ENCODE measurements around the gene MAGI1.
"Not testable (repeated sequence)": the region's sequence is repeated elsewhere in the genome, so short reads cannot be mapped to it uniquely, and the experiment has no call there.

Gene MAGI1

GRCh38 chr3:65576966-65577365, 461.8 kb downstream of the MAGI1 start:
- DNase-seq, result no peak

GRCh38 chr3:65576228-65576627, 462.5 kb downstream of the MAGI1 start:
- no peak for DNase-seq

- DNase-seq, result no peak
Measured at GRCh38 chr3:65575376-65575840, 463.3 kb downstream of the MAGI1 start.

- no peak for DNase-seq
Measured at GRCh38 chr3:65573548-65574116, 465.1 kb downstream of the MAGI1 start.

GRCh38 chr3:65572175-65572777, 466.4 kb downstream of the MAGI1 start:
- no peak for DNase-seq

GRCh38 chr3:65569845-65570405, 468.8 kb downstream of the MAGI1 start:
- no peak for DNase-seq

- DNase-seq, result no peak
Measured at GRCh38 chr3:65569129-65569528, 469.6 kb downstream of the MAGI1 start.

- DNase-seq, result no peak
Measured at GRCh38 chr3:65568497-65568896, 470.2 kb downstream of the MAGI1 start.

- DNase-seq, result not testable (repeated sequence)
Measured at GRCh38 chr3:65565744-65566143, 473.0 kb downstream of the MAGI1 start.

- DNase-seq, result no peak
Measured at GRCh38 chr3:65564483-65564882, 474.2 kb downstream of the MAGI1 start.

- DNase-seq, result no peak
Measured at GRCh38 chr3:65563861-65564260, 474.9 kb downstream of the MAGI1 start.

- no peak for DNase-seq
Measured at GRCh38 chr3:65562447-65562846, 476.3 kb downstream of the MAGI1 start.

GRCh38 chr3:65561617-65562016, 477.1 kb downstream of the MAGI1 start:
- no peak for DNase-seq

GRCh38 chr3:65560901-65561300, 477.8 kb downstream of the MAGI1 start:
- no peak for DNase-seq

- DNase-seq, result no peak
Measured at GRCh38 chr3:65560133-65560532, 478.6 kb downstream of the MAGI1 start.

- DNase-seq, result no peak
Measured at GRCh38 chr3:65559643-65560042, 479.1 kb downstream of the MAGI1 start.

- DNase-seq, result no peak
Measured at GRCh38 chr3:65558826-65559225, 479.9 kb downstream of the MAGI1 start.

- no peak for DNase-seq
Measured at GRCh38 chr3:65557899-65558564, 480.7 kb downstream of the MAGI1 start.

- no peak for DNase-seq
Measured at GRCh38 chr3:65556934-65557577, 481.7 kb downstream of the MAGI1 start.

GRCh38 chr3:65552434-65552833, 486.3 kb downstream of the MAGI1 start:
- no peak for DNase-seq

GRCh38 chr3:65551945-65552344, 486.8 kb downstream of the MAGI1 start:
- DNase-seq, result no peak

- DNase-seq, result no peak
Measured at GRCh38 chr3:65550137-65550536, 488.6 kb downstream of the MAGI1 start.

- no peak for DNase-seq
Measured at GRCh38 chr3:65549626-65549959, 489.1 kb downstream of the MAGI1 start.

Data from stimulated activated CD4-positive, alpha-beta T cell treated with anti-CD3 and anti-CD28 coated beads, Interleukin-4, amount 100 ng/mL, for 4 hours (primary cell).